ENCODE data around the gene CHSY1.

DNA sequence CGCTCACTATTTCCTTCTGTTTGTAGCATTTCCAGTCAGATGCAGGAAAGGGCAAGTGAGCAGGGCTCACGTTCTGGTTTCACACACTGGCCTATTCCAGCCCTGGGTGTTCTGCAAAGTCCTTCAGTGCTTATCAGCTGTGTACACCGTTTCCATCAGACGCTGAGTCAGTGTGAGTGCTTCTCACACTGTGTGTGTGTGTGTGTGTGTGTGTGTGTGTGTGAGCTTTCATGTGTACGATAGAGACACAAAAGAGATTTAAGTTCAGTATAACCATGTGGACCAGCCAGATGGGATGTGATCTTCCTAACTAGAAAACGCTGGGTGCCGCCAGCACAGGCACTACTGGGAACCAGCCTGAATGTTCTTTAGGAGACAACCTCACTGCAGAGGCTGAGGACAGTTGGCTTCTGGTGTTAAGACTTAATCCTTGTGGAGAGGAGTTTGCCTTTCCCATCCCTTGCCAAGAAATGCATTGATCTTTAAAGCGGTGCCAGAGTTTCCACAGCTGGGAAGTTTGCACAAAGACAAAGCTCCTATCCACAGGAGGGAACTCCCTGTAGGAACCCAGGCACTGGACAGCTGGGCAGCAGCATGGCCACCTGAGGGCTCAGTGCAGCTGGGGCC, 3.9 kb upstream of the CHSY1 start:
- TF ChIP-seq POLR2A (IDR thresholded peaks at IDR 0.05): no peak
- TF ChIP-seq, protein P1, sequence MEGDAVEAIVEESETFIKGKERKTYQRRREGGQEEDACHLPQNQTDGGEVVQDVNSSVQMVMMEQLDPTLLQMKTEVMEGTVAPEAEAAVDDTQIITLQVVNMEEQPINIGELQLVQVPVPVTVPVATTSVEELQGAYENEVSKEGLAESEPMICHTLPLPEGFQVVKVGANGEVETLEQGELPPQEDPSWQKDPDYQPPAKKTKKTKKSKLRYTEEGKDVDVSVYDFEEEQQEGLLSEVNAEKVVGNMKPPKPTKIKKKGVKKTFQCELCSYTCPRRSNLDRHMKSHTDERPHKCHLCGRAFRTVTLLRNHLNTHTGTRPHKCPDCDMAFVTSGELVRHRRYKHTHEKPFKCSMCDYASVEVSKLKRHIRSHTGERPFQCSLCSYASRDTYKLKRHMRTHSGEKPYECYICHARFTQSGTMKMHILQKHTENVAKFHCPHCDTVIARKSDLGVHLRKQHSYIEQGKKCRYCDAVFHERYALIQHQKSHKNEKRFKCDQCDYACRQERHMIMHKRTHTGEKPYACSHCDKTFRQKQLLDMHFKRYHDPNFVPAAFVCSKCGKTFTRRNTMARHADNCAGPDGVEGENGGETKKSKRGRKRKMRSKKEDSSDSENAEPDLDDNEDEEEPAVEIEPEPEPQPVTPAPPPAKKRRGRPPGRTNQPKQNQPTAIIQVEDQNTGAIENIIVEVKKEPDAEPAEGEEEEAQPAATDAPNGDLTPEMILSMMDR (IDR thresholded peaks at IDR 0.05 in 8 of 11, conservative IDR thresholded peaks at IDR 0.05 in 3 of 11): no peak
- TF ChIP-seq POLR2AphosphoS5 (IDR thresholded peaks at IDR 0.05): peak in 1 of 3 donors; percentile 62
